Uterus (tissue), 4 donors: ENCODE measurements around the gene DACT3. TPM values are rescaled to one million over a fixed set of nuclear protein-coding genes. Genes with fewer than 3 reads are reported as not detected.
A peak's percentile ranks its signal among the peaks of the same experiment; 100 is the strongest.

ENCODE experiments used
- DNase-seq, 2 donors: peaks; one replicate each; pipeline ENCODE4 v3.0.0-alpha.2; 2019 to 2020
- H3K27ac ChIP-seq, 2 donors: fragments of 200-600 bp; sonication (generic); 1 replicate in 1 of 2; 2 replicates in 1 of 2; pipeline ENCODE4 v1.5.1; 2016 to 2018
- H3K27me3 ChIP-seq, 2 donors: fragments of 200-600 bp; sonication (generic); one replicate each; pipeline ENCODE4 v1.5.1; 2018 to 2019; ENCODE audit warnings: control low read depth in 1 of 2
- H3K36me3 ChIP-seq, 2 donors: fragments of 200-600 bp; sonication (generic); one replicate each; pipeline ENCODE4 v1.5.1; 2019; ENCODE audit warnings: control low read depth in 1 of 2
- H3K4me1 ChIP-seq, 2 donors: fragments of 200-600 bp; sonication (generic); one replicate each; pipeline ENCODE4 v1.5.1; 2018 to 2019; ENCODE audit warnings: control low read depth in 1 of 2
- H3K4me3 ChIP-seq, 2 donors: fragments of 200-600 bp; sonication (generic); 1 replicate in 1 of 2; 2 replicates in 1 of 2; pipeline ENCODE4 v1.5.1; 2018 to 2019; ENCODE audit warnings: mild to moderate bottlenecking in 1 of 2
- H3K9me3 ChIP-seq, 2 donors: fragments of 200-600 bp; sonication (generic); one replicate each; pipeline ENCODE4 v1.5.1; 2019; ENCODE audit warnings: control low read depth in 1 of 2
- POLR2A ChIP-seq, 2 donors: fragments of 450-650 bp; IDR thresholded peaks; one replicate each; pipeline ENCODE4 v1.6.1; 2016; ENCODE audit warnings: antibody characterized with exemption in 2 of 2, mild to moderate bottlenecking in 1 of 2, moderate library complexity in 1 of 2
- intact Hi-C: fragments of 100-400 bp; cut with DNase I; formaldehyde crosslinking; loops from one replicate; pipeline ENCODE4 v1.15.1; 2023; ENCODE audit warnings: low total_unique reads
- total RNA-seq, 4 donors: library from RNA; depleted of rRNA in 3 of 4; stranded (reverse); fragments of >200 nt in 3 of 4; gene quantifications; one replicate each; pipeline versions ENCODE4 v1.1.0 to v1.2.4, GENCODE V29; 2014 to 2023
- TF ChIP-seq, protein P1 (sequence below), 4 experiments: fragments of 200-600 bp in 2 of 4; fragments of 450-650 bp in 2 of 4; sonication (generic) in 2 of 4; IDR thresholded peaks; one replicate each; pipeline ENCODE4 v1.5.1; 2016 to 2019; ENCODE audit warnings: antibody characterized with exemption in 4 of 4, mild to moderate bottlenecking in 2 of 4, moderate library complexity in 1 of 4
- donor health status: DM: yes; HTN: yes; CAD: no.

The DACT3 gene
- total RNA-seq, 4 donors from 2014 or later, result 0.29 to 90.1 (median 30.3) TPM

DNA sequence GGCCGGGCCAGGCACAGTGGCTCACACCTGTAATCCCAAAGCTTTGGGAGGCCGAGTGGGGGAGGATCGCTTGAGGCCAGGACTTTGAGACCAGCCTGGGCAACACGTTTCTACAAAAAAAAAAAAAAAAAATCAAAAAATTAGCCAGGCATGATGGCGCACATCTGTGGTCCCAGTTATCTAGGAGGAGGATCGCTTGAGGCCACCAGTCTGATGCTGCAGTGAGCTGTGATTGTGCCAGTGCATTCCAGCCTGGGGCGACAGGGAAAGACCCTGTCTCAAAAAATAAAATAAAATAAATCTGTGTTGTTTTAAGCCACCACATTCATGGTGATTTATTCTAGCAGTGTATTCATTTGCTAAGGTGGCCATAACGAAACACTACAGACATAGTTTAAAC lies 4.1 kb upstream of the DACT3 start:
- no peaks in the 10 kb centered on the region for H3K4me1 ChIP-seq
- TF ChIP-seq POLR2A (IDR thresholded peaks at IDR 0.05), result no peak
- intact Hi-C loops, result loop anchor here (5.0 kb wide), 1 partner anchor 43 kb away; no protein-coding TSS in a partner anchor
- H3K4me3 ChIP-seq, result no peak overlapping the region
- H3K27me3 ChIP-seq, result no peaks in the 10 kb centered on the region
- DNase-seq, result no peak
- H3K9me3 ChIP-seq, result no peaks in the 10 kb centered on the region
- H3K27ac ChIP-seq, result no peak overlapping the region
- H3K36me3 ChIP-seq, result no peaks in the 10 kb centered on the region

DNA sequence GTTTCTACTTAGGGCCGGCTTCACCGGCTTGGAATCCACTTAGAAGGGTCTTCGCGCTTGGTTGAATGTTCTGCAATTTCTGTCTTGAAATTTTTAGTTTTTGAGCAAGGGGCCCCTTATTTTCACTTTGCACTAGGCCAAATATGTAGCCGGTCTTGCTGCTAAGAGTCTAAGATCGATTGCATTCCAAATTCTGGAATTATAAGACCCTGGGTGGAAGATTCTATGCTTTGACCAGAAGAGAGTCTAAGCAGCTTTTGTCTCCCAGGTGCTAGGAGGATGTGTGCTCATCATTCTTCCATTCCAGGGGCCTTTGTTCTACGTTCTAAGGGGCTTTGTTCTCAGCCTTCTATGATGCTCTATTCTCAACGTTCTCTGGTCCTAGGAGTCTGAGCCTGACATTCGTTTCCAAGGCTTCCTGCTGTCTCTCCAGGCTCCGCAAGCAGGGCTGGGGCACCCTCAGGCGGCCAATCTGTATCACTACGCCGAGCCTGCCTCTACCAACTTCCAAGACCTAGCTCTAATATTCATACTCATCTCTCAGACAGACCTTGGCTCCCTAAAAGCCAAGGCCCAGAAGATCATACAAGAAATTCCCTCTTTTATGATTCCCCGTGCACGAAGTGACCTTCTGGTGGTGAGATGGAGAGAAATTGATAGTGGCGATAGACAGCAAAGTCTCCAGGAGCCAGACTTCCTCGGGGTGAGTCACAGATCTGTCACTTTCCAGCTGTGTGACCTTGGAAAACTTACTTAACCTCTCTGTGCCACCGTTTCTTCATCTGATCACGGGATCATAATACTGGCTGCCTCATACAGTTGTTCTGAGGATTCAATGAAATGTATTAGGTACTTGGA lies 982 bp upstream of the DACT3 start:
- intact Hi-C loops, result no loop called here
- Histone ChIP-seq H3K27ac (peak overlapping the region; percentile 89 to 90), H3K9me3 (no peaks in the 10 kb centered on the region), H3K27me3 (no peaks in the 10 kb centered on the region), H3K36me3 (no peaks in the 10 kb centered on the region), H3K4me3 (peak overlapping the region; percentile 9 to 33), H3K4me1 (no peaks in the 10 kb centered on the region)
- TF ChIP-seq, protein P1, sequence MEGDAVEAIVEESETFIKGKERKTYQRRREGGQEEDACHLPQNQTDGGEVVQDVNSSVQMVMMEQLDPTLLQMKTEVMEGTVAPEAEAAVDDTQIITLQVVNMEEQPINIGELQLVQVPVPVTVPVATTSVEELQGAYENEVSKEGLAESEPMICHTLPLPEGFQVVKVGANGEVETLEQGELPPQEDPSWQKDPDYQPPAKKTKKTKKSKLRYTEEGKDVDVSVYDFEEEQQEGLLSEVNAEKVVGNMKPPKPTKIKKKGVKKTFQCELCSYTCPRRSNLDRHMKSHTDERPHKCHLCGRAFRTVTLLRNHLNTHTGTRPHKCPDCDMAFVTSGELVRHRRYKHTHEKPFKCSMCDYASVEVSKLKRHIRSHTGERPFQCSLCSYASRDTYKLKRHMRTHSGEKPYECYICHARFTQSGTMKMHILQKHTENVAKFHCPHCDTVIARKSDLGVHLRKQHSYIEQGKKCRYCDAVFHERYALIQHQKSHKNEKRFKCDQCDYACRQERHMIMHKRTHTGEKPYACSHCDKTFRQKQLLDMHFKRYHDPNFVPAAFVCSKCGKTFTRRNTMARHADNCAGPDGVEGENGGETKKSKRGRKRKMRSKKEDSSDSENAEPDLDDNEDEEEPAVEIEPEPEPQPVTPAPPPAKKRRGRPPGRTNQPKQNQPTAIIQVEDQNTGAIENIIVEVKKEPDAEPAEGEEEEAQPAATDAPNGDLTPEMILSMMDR (IDR thresholded peaks at IDR 0.05), result peak; percentile 94 to 98 (median 98)
- TF ChIP-seq POLR2A (IDR thresholded peaks at IDR 0.05), result no peak
- DNase-seq, result peak; percentile 86 to 88

DNA sequence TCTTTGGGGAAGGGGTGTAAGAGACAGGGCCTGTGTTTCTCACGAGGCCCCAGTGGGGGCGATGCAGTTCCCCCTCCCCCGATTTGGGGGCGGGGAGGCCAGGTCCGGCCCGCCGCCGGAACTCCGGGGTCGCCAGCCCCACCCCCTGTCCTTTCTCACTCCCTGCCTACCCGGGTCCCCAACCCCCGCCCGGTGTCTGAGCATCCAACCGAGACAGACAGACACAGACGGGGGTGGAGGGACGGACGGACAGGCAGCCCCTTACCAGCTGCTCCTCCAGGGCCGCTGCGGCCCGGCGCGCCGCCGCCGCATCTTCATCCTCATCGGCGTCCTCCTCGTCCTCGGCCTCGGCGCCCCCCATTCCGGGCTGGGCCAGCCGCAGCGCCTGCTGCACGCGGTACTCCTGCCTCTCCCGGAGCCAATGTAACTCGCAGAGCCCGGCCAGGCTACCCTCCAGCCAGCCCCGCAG lies 397 bp downstream of the DACT3 start:
- Histone ChIP-seq H3K4me3 (peak overlapping the region; percentile 63 to 93), H3K36me3 (no peaks in the 10 kb centered on the region), H3K27me3 (no peaks in the 10 kb centered on the region), H3K27ac (peak overlapping the region; percentile 92), H3K4me1 (no peaks in the 10 kb centered on the region), H3K9me3 (no peaks in the 10 kb centered on the region)
- TF ChIP-seq POLR2A (IDR thresholded peaks at IDR 0.05), result no peak
- TF ChIP-seq, protein P1 (IDR thresholded peaks at IDR 0.05), result no peak
- intact Hi-C loops, result no loop called here
- DNase-seq, result peak in 1 of 2 donors; percentile 60

DNA sequence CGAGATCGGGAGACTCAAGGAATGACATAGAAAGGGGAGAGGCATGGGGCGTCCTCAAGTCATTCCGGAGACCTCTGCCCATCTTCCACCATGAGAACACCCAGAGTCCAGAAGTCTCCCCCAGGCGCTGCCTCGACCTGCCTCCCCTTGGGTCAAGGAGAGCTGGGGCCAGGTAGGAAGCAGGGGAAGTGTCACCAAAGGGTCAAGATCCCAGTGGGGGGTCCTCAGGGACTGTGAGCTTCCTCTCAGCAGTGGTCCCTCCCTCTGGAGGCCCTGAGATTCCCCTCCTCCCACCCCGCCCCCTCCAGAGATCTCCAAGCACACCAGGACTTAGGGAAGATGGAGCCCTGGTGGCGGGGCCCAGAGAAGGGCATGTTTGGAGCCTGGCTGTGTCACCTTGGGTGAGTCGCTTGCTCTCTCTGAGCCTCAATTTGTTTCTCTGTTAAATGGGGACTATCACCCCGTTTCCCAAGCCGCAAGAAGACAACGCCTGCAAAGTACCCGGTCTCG lies 919 bp downstream of the DACT3 start:
- peak; percentile 59 to 66 for DNase-seq
- H3K9me3 ChIP-seq, result no peaks in the 10 kb centered on the region
- peak overlapping the region; percentile 92 for H3K27ac ChIP-seq
- TF ChIP-seq, protein P1 (IDR thresholded peaks at IDR 0.05), result no peak
- no peak for TF ChIP-seq POLR2A (IDR thresholded peaks at IDR 0.05)
- H3K36me3 ChIP-seq, result no peaks in the 10 kb centered on the region
- H3K4me1 ChIP-seq, result no peaks in the 10 kb centered on the region
- no peaks in the 10 kb centered on the region for H3K27me3 ChIP-seq
- intact Hi-C loops, result no loop called here
- peak overlapping the region; percentile 63 to 93 for H3K4me3 ChIP-seq

DNA sequence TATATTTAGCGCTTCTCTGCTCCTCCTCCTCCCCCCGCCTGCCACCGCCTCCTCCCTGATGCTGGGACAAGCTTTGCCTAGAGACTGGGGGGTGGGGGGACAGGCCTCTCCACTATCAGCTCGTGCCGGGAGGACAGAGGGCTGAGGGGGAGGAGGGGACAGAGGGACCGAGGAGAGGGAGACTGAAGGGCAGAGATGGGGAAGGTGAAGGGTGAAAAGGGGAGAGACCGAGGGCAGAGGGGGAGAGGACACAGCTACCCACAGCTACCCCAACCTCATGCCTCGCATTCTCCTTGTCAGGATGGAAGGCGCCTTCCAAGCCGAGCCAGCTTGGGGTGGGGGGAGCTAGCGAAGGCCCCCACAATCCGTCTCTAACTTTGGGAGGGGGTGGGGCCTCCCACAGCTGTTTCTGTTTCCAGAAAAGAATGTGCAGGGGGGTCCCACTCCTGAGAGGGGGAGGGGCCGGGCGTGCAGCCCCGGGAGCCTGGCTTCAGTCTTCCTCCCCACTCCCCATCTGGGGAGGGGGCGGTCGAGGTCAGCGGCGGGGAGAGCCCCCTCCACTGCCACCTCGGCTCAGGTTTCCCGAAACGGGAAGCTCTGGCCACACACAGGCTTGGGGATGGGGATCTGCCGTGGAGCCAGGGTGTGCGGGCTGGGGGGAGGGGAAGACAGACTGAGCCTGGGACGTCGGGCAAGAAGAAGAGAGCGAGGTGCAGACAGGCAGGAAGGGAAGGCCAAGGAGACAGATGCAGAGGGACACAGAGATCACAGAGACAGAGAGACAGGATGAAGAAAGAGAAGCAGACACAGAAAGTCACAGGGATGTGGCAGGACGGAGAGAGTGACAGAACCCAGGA lies 1.6 kb downstream of the DACT3 start:
- Histone ChIP-seq H3K9me3 (no peaks in the 10 kb centered on the region), H3K27me3 (no peaks in the 10 kb centered on the region), H3K4me1 (no peaks in the 10 kb centered on the region), H3K36me3 (no peaks in the 10 kb centered on the region), H3K4me3 (peak overlapping the region; percentile 63 to 93), H3K27ac (peak overlapping the region; percentile 92)
- peak; percentile 64 to 67 for DNase-seq
- intact Hi-C loops, result no loop called here
- TF ChIP-seq, protein P1 (IDR thresholded peaks at IDR 0.05), result no peak
- no peak for TF ChIP-seq POLR2A (IDR thresholded peaks at IDR 0.05)
